ENCODE measurements around the gene PEX11A. TPM values are rescaled to one million over a fixed set of nuclear protein-coding genes. Genes with fewer than 3 reads are reported as not detected.

The PEX11A gene
- total RNA-seq, 1 experiment from 2014 or later, result 3.0 TPM

DNA sequence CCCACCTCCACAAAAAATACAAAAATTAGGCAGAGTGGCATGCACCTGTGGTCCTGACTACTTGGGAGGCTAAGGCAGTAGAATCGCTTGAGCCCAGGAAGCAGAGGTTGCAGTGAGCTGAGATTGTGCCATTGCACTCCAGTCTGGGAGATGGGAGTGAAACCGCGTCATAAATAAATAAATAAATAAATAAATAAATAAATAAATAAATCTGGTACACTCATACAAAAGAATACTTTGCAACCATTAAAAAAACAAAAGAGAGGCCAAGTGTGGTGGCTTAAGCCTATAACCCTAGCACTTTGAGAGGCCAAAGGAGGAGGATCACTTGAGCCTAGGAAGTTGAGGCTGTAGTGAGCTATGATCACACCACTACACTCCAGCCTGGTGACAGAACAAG is 32.5 kb upstream of the PEX11A start (continued):
- TF ChIP-seq MYBL2 (CRISPR knock-in tag; IDR thresholded peaks at IDR 0.05), result no peak
- TF ChIP-seq ZNF416 (CRISPR knock-in tag; IDR thresholded peaks at IDR 0.05), result no peak
- TF ChIP-seq, protein P1, sequence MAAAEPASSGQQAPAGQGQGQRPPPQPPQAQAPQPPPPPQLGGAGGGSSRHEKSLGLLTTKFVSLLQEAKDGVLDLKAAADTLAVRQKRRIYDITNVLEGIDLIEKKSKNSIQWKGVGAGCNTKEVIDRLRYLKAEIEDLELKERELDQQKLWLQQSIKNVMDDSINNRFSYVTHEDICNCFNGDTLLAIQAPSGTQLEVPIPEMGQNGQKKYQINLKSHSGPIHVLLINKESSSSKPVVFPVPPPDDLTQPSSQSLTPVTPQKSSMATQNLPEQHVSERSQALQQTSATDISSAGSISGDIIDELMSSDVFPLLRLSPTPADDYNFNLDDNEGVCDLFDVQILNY (CRISPR knock-in tag; IDR thresholded peaks at IDR 0.05), result no peak
- no peak for TF ChIP-seq GTF2I (CRISPR knock-in tag; conservative IDR thresholded peaks at IDR 0.05)
- TF ChIP-seq ZNF396 (CRISPR knock-in tag; IDR thresholded peaks at IDR 0.05; ENCODE audit: borderline replicate concordance), result no peak
- TF ChIP-seq RORB (CRISPR knock-in tag; IDR thresholded peaks at IDR 0.05), result no peak
- TF ChIP-seq, protein P2, sequence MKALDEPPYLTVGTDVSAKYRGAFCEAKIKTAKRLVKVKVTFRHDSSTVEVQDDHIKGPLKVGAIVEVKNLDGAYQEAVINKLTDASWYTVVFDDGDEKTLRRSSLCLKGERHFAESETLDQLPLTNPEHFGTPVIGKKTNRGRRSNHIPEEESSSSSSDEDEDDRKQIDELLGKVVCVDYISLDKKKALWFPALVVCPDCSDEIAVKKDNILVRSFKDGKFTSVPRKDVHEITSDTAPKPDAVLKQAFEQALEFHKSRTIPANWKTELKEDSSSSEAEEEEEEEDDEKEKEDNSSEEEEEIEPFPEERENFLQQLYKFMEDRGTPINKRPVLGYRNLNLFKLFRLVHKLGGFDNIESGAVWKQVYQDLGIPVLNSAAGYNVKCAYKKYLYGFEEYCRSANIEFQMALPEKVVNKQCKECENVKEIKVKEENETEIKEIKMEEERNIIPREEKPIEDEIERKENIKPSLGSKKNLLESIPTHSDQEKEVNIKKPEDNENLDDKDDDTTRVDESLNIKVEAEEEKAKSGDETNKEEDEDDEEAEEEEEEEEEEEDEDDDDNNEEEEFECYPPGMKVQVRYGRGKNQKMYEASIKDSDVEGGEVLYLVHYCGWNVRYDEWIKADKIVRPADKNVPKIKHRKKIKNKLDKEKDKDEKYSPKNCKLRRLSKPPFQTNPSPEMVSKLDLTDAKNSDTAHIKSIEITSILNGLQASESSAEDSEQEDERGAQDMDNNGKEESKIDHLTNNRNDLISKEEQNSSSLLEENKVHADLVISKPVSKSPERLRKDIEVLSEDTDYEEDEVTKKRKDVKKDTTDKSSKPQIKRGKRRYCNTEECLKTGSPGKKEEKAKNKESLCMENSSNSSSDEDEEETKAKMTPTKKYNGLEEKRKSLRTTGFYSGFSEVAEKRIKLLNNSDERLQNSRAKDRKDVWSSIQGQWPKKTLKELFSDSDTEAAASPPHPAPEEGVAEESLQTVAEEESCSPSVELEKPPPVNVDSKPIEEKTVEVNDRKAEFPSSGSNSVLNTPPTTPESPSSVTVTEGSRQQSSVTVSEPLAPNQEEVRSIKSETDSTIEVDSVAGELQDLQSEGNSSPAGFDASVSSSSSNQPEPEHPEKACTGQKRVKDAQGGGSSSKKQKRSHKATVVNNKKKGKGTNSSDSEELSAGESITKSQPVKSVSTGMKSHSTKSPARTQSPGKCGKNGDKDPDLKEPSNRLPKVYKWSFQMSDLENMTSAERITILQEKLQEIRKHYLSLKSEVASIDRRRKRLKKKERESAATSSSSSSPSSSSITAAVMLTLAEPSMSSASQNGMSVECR (CRISPR knock-in tag; IDR thresholded peaks at IDR 0.05; ENCODE audit: borderline replicate concordance), result no peak
- TF ChIP-seq, protein P3, sequence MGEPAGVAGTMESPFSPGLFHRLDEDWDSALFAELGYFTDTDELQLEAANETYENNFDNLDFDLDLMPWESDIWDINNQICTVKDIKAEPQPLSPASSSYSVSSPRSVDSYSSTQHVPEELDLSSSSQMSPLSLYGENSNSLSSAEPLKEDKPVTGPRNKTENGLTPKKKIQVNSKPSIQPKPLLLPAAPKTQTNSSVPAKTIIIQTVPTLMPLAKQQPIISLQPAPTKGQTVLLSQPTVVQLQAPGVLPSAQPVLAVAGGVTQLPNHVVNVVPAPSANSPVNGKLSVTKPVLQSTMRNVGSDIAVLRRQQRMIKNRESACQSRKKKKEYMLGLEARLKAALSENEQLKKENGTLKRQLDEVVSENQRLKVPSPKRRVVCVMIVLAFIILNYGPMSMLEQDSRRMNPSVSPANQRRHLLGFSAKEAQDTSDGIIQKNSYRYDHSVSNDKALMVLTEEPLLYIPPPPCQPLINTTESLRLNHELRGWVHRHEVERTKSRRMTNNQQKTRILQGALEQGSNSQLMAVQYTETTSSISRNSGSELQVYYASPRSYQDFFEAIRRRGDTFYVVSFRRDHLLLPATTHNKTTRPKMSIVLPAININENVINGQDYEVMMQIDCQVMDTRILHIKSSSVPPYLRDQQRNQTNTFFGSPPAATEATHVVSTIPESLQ (CRISPR knock-in tag; IDR thresholded peaks at IDR 0.05), result no peak

DNA sequence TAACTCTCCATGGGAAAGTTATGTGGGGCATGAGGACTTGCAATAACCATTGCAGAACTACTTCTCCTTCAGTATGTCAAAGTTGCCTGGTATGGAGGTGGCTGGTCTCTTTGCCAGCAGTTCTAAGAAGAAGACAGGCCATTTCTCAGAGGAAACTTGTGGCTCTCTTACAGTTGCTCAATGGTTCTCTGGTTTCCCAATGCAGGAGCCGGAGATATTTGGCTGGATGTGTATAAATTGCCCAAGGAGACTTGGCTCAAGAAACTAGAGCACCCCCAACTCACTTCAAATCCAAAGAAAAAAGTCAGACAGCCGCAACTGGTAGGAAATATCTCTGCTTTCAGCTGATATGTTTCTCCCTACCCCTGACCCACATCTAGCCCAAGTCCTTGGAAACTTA is 24.2 kb upstream of the PEX11A start:
- Mint-ChIP-seq H3K9me3 (0 out of 2 replicates have a peak, but pooled peaks cover 2% of the 10 kb centered on the region), H3K4me3 (no peak overlapping the region), H3K27ac (no peak overlapping the region), H3K4me1 (no peaks in the 10 kb centered on the region), H3K36me3 (no peaks in the 10 kb centered on the region), H3K27me3 (ENCODE audit: low read depth) (no peaks in the 10 kb centered on the region; the same call in 1 of the 2 replicates)
- DNase-seq (ENCODE audit: low spot score), result no peak
- CTCF ChIA-PET, result no interaction called here
- no peak for ATAC-seq
- TF ChIP-seq, protein P4, sequence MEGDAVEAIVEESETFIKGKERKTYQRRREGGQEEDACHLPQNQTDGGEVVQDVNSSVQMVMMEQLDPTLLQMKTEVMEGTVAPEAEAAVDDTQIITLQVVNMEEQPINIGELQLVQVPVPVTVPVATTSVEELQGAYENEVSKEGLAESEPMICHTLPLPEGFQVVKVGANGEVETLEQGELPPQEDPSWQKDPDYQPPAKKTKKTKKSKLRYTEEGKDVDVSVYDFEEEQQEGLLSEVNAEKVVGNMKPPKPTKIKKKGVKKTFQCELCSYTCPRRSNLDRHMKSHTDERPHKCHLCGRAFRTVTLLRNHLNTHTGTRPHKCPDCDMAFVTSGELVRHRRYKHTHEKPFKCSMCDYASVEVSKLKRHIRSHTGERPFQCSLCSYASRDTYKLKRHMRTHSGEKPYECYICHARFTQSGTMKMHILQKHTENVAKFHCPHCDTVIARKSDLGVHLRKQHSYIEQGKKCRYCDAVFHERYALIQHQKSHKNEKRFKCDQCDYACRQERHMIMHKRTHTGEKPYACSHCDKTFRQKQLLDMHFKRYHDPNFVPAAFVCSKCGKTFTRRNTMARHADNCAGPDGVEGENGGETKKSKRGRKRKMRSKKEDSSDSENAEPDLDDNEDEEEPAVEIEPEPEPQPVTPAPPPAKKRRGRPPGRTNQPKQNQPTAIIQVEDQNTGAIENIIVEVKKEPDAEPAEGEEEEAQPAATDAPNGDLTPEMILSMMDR (IDR thresholded peaks at IDR 0.05), result no peak
- no peak for TF ChIP-seq TEAD4 (CRISPR knock-in tag; IDR thresholded peaks at IDR 0.05)
- no peak for TF ChIP-seq SOX15 (CRISPR knock-in tag; IDR thresholded peaks at IDR 0.05)
- TF ChIP-seq ESRRA (CRISPR knock-in tag; IDR thresholded peaks at IDR 0.05; ENCODE audit: borderline replicate concordance), result no peak
- TF ChIP-seq, protein P5, sequence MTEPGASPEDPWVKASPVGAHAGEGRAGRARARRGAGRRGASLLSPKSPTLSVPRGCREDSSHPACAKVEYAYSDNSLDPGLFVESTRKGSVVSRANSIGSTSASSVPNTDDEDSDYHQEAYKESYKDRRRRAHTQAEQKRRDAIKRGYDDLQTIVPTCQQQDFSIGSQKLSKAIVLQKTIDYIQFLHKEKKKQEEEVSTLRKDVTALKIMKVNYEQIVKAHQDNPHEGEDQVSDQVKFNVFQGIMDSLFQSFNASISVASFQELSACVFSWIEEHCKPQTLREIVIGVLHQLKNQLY (CRISPR knock-in tag; IDR thresholded peaks at IDR 0.05), result no peak
- POLR2A ChIA-PET, result no interaction called here

DNA sequence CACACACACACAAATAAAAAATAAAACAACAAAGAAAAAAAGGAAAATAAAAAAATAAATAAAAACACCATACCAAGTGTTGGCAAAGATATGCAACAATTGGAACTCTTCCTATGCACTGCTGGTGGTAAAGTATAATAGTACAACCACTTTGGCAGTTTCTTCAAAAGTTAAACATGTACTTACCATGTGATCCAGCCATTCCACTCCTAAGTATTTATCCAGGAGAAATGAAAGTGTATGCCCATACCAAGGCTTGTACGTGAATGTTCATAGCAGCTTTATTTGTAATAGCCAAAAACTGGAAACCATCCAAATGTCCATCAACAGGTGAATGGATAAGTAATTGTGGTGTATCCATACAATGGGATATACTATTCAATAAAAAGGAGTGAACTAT is 17.0 kb upstream of the PEX11A start:
- POLR2A ChIA-PET, result no interaction called here
- TF ChIP-seq ZNF263 (CRISPR knock-in tag; IDR thresholded peaks at IDR 0.05; ENCODE audit: low read depth) (no peak), SP1 (CRISPR knock-in tag; conservative IDR thresholded peaks at IDR 0.05) (no peak), ZNF671 (CRISPR knock-in tag; IDR thresholded peaks at IDR 0.05) (no peak)
- TF ChIP-seq, protein P6, sequence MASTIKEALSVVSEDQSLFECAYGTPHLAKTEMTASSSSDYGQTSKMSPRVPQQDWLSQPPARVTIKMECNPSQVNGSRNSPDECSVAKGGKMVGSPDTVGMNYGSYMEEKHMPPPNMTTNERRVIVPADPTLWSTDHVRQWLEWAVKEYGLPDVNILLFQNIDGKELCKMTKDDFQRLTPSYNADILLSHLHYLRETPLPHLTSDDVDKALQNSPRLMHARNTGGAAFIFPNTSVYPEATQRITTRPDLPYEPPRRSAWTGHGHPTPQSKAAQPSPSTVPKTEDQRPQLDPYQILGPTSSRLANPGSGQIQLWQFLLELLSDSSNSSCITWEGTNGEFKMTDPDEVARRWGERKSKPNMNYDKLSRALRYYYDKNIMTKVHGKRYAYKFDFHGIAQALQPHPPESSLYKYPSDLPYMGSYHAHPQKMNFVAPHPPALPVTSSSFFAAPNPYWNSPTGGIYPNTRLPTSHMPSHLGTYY (CRISPR knock-in tag; IDR thresholded peaks at IDR 0.05), result no peak
- TF ChIP-seq, protein P7, sequence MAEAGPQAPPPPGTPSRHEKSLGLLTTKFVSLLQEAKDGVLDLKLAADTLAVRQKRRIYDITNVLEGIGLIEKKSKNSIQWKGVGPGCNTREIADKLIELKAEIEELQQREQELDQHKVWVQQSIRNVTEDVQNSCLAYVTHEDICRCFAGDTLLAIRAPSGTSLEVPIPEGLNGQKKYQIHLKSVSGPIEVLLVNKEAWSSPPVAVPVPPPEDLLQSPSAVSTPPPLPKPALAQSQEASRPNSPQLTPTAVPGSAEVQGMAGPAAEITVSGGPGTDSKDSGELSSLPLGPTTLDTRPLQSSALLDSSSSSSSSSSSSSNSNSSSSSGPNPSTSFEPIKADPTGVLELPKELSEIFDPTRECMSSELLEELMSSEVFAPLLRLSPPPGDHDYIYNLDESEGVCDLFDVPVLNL (CRISPR knock-in tag; IDR thresholded peaks at IDR 0.05; ENCODE audit: borderline replicate concordance, low read depth), result no peak

More for the DNA sequence above, 17.0 kb upstream of the PEX11A start:
- Mint-ChIP-seq H3K27me3 (ENCODE audit: low read depth) (peaks cover 9% of the 10 kb centered on the region), H3K27ac (no peak overlapping the region), H3K36me3 (no peaks in the 10 kb centered on the region), H3K4me1 (no peaks in the 10 kb centered on the region), H3K4me3 (no peak overlapping the region), H3K9me3 (0 out of 2 replicates have a peak, but pooled peaks cover 2% of the 10 kb centered on the region)
- ATAC-seq (no peak), DNase-seq (ENCODE audit: low spot score) (no peak)
- CTCF ChIA-PET, result interaction anchor here (1.0 kb wide), 1 partner anchor 34 kb away, joined by 3 read pairs; no protein-coding TSS in a partner anchor
